ENCODE measurements around the gene C7orf33.

C7orf33 gene

GRCh38 chr7:148580446-148580845 lies 10.1 kb upstream of the C7orf33 start:
- no peak overlapping the region for H3K4me3 ChIP-seq (ENCODE audit: low read depth, low read length)
- no peak for DNase-seq (ENCODE audit: low read depth)
- TF ChIP-seq CTCF (IDR thresholded peaks at IDR 0.05; ENCODE audit: control insufficient read depth, extremely low read depth, insufficient read depth): no peak

GRCh38 chr7:148581624-148582023 lies 8.9 kb upstream of the C7orf33 start:
- no peak for DNase-seq (ENCODE audit: low read depth)
- H3K4me3 ChIP-seq (ENCODE audit: low read depth, low read length): no peak overlapping the region
- no peak for TF ChIP-seq CTCF (IDR thresholded peaks at IDR 0.05; ENCODE audit: control insufficient read depth, extremely low read depth, insufficient read depth)

- no peak for DNase-seq (ENCODE audit: low read depth)
- no peak overlapping the region for H3K4me3 ChIP-seq (ENCODE audit: low read depth, low read length)
- no peak for TF ChIP-seq CTCF (IDR thresholded peaks at IDR 0.05; ENCODE audit: control insufficient read depth, extremely low read depth, insufficient read depth)
Measured at GRCh38 chr7:148584154-148584827, 6.3 kb upstream of the C7orf33 start.

GRCh38 chr7:148585399-148585798 lies 5.2 kb upstream of the C7orf33 start:
- no peak for TF ChIP-seq CTCF (IDR thresholded peaks at IDR 0.05; ENCODE audit: control insufficient read depth, extremely low read depth, insufficient read depth)
- H3K4me3 ChIP-seq (ENCODE audit: low read depth, low read length): no peak overlapping the region
- DNase-seq (ENCODE audit: low read depth): no peak

- no peak for DNase-seq (ENCODE audit: low read depth)
- H3K4me3 ChIP-seq (ENCODE audit: low read depth, low read length): no peak overlapping the region
Measured at GRCh38 chr7:148587076-148587475, 3.5 kb upstream of the C7orf33 start.

GRCh38 chr7:148588168-148588567 lies 2.4 kb upstream of the C7orf33 start:
- H3K4me3 ChIP-seq (ENCODE audit: low read depth, low read length): no peak overlapping the region
- DNase-seq (ENCODE audit: low read depth): no peak
- TF ChIP-seq CTCF (IDR thresholded peaks at IDR 0.05; ENCODE audit: control insufficient read depth, extremely low read depth, insufficient read depth): no peak

More at GRCh38 chr7:148587076-148587475, 3.5 kb upstream of the C7orf33 start:
- TF ChIP-seq CTCF (IDR thresholded peaks at IDR 0.05; ENCODE audit: control insufficient read depth, extremely low read depth, insufficient read depth): no peak

- H3K4me3 ChIP-seq (ENCODE audit: low read depth, low read length): no peak overlapping the region
- no peak for TF ChIP-seq CTCF (IDR thresholded peaks at IDR 0.05; ENCODE audit: control insufficient read depth, extremely low read depth, insufficient read depth)
- DNase-seq (ENCODE audit: low read depth): no peak
Measured at GRCh38 chr7:148588670-148589131, 1.9 kb upstream of the C7orf33 start.

All from LNCaP clone FGC (cell line).